Loucy (cell line): ENCODE results near the gene LRIG1.

Source experiments
- EZH2phosphoT487 ChIP-seq: fragments of 200-600 bp; IDR thresholded peaks from 2 replicates; pipeline ENCODE4 v1.6.1; 2018; ENCODE audit warnings: antibody characterized with exemption, mild to moderate bottlenecking, moderate library complexity, borderline replicate concordance
- TF ChIP-seq, protein P1 (sequence below): fragments of 200-600 bp; sonication (generic); conservative IDR thresholded peaks from 2 replicates; pipeline ENCODE4 v1.5.1; 2014; ENCODE audit warnings: mild to moderate bottlenecking, antibody characterized with exemption, low read length

DNA sequence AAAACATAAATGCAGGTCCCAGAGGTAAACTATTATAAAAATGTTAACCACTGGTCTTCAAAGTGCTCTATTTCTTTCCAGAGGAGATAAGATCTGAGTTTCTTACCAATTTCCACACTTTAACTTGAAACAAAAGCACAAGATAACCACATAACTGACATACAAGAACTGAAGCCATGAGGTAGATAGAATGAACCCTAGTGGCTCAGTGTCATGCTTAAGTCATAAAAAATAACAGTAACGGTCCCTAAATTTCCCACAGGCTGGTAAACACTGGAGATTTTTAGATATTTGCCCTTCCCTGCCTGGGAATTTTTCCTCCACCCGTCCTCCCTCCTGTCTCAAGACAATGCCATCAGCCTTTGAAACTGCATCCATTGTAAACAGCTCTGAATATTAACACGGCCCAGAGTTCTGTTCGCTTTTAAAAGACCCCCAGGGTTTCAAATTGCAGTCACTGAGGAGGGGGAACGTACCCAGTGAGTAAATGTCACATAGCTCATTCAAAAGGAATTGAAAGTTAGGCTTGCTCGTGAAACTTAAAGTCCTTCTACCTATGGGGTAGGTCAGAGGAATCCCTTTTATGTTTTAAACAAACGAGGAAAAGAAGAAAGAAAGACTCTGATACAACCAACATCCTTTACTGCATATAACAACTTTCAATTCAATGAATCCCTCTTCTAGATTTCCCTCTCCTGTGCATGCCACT lies 5.7 kb downstream of the LRIG1 start:
- TF ChIP-seq, protein P1, sequence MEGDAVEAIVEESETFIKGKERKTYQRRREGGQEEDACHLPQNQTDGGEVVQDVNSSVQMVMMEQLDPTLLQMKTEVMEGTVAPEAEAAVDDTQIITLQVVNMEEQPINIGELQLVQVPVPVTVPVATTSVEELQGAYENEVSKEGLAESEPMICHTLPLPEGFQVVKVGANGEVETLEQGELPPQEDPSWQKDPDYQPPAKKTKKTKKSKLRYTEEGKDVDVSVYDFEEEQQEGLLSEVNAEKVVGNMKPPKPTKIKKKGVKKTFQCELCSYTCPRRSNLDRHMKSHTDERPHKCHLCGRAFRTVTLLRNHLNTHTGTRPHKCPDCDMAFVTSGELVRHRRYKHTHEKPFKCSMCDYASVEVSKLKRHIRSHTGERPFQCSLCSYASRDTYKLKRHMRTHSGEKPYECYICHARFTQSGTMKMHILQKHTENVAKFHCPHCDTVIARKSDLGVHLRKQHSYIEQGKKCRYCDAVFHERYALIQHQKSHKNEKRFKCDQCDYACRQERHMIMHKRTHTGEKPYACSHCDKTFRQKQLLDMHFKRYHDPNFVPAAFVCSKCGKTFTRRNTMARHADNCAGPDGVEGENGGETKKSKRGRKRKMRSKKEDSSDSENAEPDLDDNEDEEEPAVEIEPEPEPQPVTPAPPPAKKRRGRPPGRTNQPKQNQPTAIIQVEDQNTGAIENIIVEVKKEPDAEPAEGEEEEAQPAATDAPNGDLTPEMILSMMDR = no peak
- TF ChIP-seq EZH2phosphoT487 = no peak
